Keratinocyte (primary cell): ENCODE measurements around the gene GLDC.

Experiments used
- EZH2 ChIP-seq: IDR thresholded peaks from one replicate; pipeline ENCODE4 v1.6.1; 2012; ENCODE audit warnings: inconsistent platforms, mild to moderate bottlenecking, low read length, moderate library complexity
- TF ChIP-seq, protein P1 (sequence below), 3 experiments: IDR thresholded peaks in 1 of 3; conservative IDR thresholded peaks in 1 of 3; optimal IDR thresholded peaks in 1 of 3; 2 replicates in 2 of 3; 3 replicates in 1 of 3; pipeline versions ENCODE3 to v1.5.1; 2011; ENCODE audit warnings: low read length in 3 of 3, mild to moderate bottlenecking in 3 of 3, moderate library complexity in 2 of 3, control low read depth in 1 of 3, inconsistent platforms in 1 of 3; ENCODE audit not compliant: insufficient read depth in 2 of 3; ENCODE audit errors: extremely low read depth in 1 of 3

GRCh38 chr9:6620353-6620752 lies 25.2 kb downstream of the GLDC start:
- no peak for TF ChIP-seq EZH2
- TF ChIP-seq, protein P1, sequence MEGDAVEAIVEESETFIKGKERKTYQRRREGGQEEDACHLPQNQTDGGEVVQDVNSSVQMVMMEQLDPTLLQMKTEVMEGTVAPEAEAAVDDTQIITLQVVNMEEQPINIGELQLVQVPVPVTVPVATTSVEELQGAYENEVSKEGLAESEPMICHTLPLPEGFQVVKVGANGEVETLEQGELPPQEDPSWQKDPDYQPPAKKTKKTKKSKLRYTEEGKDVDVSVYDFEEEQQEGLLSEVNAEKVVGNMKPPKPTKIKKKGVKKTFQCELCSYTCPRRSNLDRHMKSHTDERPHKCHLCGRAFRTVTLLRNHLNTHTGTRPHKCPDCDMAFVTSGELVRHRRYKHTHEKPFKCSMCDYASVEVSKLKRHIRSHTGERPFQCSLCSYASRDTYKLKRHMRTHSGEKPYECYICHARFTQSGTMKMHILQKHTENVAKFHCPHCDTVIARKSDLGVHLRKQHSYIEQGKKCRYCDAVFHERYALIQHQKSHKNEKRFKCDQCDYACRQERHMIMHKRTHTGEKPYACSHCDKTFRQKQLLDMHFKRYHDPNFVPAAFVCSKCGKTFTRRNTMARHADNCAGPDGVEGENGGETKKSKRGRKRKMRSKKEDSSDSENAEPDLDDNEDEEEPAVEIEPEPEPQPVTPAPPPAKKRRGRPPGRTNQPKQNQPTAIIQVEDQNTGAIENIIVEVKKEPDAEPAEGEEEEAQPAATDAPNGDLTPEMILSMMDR (optimal IDR thresholded peaks at IDR 0.05 in 1 of 3, IDR thresholded peaks at IDR 0.05 in 1 of 3, conservative IDR thresholded peaks at IDR 0.05 in 1 of 3; ENCODE audit: extremely low read depth in 1 of 3, insufficient read depth in 2 of 3, low read length in 3 of 3) = no peak
